Loucy (cell line): ENCODE data around the gene RNF8.

ENCODE experiments used
- CTCF ChIP-seq: fragments of 200-600 bp; sonication (generic); conservative IDR thresholded peaks from 2 replicates; pipeline ENCODE4 v1.5.1; 2014; ENCODE audit warnings: mild to moderate bottlenecking, antibody characterized with exemption, low read length
- EZH2phosphoT487 ChIP-seq: fragments of 200-600 bp; IDR thresholded peaks from 2 replicates; pipeline ENCODE4 v1.6.1; 2018; ENCODE audit warnings: antibody characterized with exemption, mild to moderate bottlenecking, moderate library complexity, borderline replicate concordance

GRCh38 chr6:37368961-37369320 lies 15.2 kb downstream of the RNF8 start:
- TF ChIP-seq CTCF (no peak), EZH2phosphoT487 (no peak)
